ENCODE measurements around the gene C2CD4D. TPM values are rescaled to one million over a fixed set of nuclear protein-coding genes. Genes with fewer than 3 reads are reported as not detected.

C2CD4D gene
- total RNA-seq, 1 experiment from 2014 or later, result 0.79 TPM

DNA sequence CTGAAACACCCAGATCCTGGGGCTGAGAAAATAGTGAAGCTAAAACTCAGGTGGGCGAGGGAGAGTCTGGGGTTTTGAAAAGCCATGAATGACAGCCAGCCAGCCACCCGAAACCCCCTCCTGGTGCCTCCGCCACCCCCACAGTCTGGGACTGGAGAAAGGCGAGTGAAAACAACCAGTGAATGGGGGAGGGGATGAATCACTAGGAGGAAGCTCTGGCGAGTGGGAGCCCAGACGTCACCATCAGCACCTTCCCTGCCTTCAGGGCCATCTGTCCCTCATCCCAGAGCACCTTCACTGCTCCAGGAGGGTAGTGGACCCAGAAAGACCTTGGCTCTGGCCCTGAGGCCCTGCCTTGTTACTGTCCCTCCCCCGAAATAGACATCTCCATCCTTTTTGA lies 17.2 kb downstream of the C2CD4D start:
- Histone ChIP-seq H4K20me1 (ENCODE audit: control insufficient read depth, insufficient read depth, insufficient read length) (no peaks in the 10 kb centered on the region), H3K23me2 (ENCODE audit: insufficient read length, low read depth, low read length, poor library complexity, severe bottlenecking) (no peaks in the 10 kb centered on the region), H2BK20ac (ENCODE audit: low read depth, low read length, poor library complexity, severe bottlenecking) (no peak overlapping the region), H3K79me1 (ENCODE audit: insufficient read depth, low read depth, low read length, poor library complexity, severe bottlenecking) (no peaks in the 10 kb centered on the region), H3K56ac (ENCODE audit: insufficient read length, low read depth, low read length) (no peak overlapping the region), H2BK15ac (ENCODE audit: low read depth, low read length) (no peak overlapping the region), H3K79me2 (ENCODE audit: insufficient read depth, low read length) (no peaks in the 10 kb centered on the region), H3K4ac (ENCODE audit: low read depth, low read length) (no peak overlapping the region), H3K4me1 (ENCODE audit: insufficient read depth, low read length) (peaks cover 2% of the 10 kb centered on the region; the same call in 1 of the 2 replicates), H2BK12ac (ENCODE audit: insufficient read length, low read depth, low read length) (no peak overlapping the region), H2BK120ac (ENCODE audit: low read depth, low read length, poor library complexity, severe bottlenecking) (no peak overlapping the region), H3K18ac (ENCODE audit: insufficient read length, low read depth, low read length) (no peak overlapping the region), H4K91ac (ENCODE audit: insufficient read length, low read depth, low read length) (no peak overlapping the region), H2BK5ac (ENCODE audit: insufficient read length, low read length) (no peak overlapping the region), H3T11ph (ENCODE audit: low read length) (no peak overlapping the region), H4K5ac (ENCODE audit: insufficient read length, low read depth, low read length) (no peak overlapping the region), H3K23ac (ENCODE audit: insufficient read length, low read depth, low read length) (no peak overlapping the region), H4K8ac (replicated peaks; ENCODE audit: insufficient read length, low read depth, low read length) (no peak overlapping the region), H3K4me2 (ENCODE audit: insufficient read depth, insufficient read length, low read length) (no peak overlapping the region), H2AFZ (ENCODE audit: low read length) (no peak overlapping the region), H3K14ac (ENCODE audit: insufficient read depth, low read length) (no peak overlapping the region), H3K9me3 (ENCODE audit: control insufficient read depth, low read depth, low read length) (no peaks in the 10 kb centered on the region), H3K27ac (ENCODE audit: insufficient read length, low read depth, low read length) (no peak overlapping the region), H2AK5ac (ENCODE audit: insufficient read length, low read length) (no peak overlapping the region), H3K27me3 (ENCODE audit: insufficient read depth, low read length) (no peaks in the 10 kb centered on the region), H3K9ac (ENCODE audit: extremely low read depth, insufficient read length, low read length) (no peak overlapping the region)
- no peaks in the 10 kb centered on the region for H3K9me3 Mint-ChIP-seq
- peaks cover 2% of the 10 kb centered on the region for H3K27me3 Mint-ChIP-seq (ENCODE audit: low read depth)
- no peak overlapping the region for H3K4me3 Mint-ChIP-seq
- H3K27ac Mint-ChIP-seq, result peak overlapping the region in 1 of 3 experiments; percentile 82; a peak in 1 of 7 replicates
- whole genome bisulfite sequencing (ENCODE audit: extremely low coverage, insufficient read length, low lambda C conversion rate), result no CpG with 5 or more reads among the region's 7 CpGs
- no peaks in the 10 kb centered on the region for H3K36me3 Mint-ChIP-seq (ENCODE audit: insufficient read depth in 1 of 3, low read depth in 3 of 3)
- DNase-seq, result no peak
- peaks cover 21 to 24% of the 10 kb centered on the region in 2 experiments for H3K4me1 Mint-ChIP-seq
- TF ChIP-seq, protein P1, sequence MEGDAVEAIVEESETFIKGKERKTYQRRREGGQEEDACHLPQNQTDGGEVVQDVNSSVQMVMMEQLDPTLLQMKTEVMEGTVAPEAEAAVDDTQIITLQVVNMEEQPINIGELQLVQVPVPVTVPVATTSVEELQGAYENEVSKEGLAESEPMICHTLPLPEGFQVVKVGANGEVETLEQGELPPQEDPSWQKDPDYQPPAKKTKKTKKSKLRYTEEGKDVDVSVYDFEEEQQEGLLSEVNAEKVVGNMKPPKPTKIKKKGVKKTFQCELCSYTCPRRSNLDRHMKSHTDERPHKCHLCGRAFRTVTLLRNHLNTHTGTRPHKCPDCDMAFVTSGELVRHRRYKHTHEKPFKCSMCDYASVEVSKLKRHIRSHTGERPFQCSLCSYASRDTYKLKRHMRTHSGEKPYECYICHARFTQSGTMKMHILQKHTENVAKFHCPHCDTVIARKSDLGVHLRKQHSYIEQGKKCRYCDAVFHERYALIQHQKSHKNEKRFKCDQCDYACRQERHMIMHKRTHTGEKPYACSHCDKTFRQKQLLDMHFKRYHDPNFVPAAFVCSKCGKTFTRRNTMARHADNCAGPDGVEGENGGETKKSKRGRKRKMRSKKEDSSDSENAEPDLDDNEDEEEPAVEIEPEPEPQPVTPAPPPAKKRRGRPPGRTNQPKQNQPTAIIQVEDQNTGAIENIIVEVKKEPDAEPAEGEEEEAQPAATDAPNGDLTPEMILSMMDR (conservative IDR thresholded peaks at IDR 0.05), result no peak

Data from H9 (cell line).